Hematopoietic multipotent progenitor cell treated with erythropoietin and hydrocortisone succinate and interleukin-3 and kit ligand, for 15 days (in vitro differentiated cells): ENCODE results near the gene AKIP1.

Experiments
- DNase-seq: peaks from one replicate; pipeline ENCODE4 v3.0.0-alpha.2; 2015; ENCODE audit warnings: low spot score

Gene AKIP1

DNA sequence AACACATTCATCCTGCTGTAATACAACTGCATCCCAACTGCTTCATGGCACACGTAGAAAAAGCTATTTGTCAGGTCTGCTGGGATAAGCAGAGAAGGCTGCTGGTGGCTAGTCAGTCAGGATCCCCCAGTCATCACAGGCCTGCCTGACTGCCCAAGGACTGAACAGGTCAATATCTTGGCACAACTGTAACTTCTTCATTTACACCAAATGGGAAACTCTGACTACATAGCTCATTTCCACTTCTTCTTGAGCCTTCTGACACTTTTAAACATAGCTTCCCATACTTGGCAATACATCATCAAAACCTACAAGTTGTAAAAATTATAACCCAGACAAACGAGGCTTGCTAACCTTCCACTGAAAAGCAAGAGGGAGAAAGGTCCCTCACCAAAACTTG is 50.4 kb downstream of the AKIP1 start:
- peak; percentile 17 for DNase-seq

- DNase-seq, result peak; percentile 83
Measured at GRCh38 chr11:8962841-8963240, 51.9 kb downstream of the AKIP1 start.

DNA sequence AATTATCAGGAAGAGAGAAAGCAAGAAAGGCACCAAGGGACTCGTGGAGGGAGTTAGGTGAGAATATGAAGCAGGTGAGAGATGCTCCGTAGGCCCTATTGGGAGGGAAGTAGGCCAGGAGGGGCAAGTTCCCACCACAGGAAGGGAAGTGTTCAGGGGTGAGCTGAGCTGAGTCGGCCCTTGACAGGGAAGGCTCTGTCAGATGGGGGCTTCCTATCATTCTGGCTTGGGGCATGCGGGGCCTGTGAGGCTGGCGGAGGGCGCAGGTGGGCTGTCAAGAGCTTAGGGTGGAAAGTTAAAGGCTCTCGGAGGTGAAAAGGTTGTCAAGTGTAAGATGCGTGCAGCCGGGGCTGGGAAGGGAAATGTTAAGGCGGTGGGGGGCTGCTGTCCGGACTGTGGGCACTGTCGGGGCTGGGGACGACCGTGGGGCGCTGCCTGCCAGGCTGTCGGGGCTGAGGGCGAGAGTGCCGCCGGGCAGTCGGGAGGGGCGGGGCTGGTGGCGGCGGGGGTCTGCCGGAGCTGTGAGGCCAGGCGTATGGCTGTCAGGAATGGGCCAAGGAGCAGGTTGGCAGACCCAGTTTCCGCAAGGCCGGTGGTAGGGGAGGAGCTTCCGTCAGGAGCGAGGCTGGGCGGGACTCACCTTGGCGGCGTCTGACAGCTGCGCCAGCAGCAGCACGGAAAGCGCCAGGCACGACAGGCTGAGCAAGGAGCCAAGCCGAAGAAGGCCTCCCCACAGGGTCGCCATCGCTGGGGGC is 52.8 kb downstream of the AKIP1 start:
- peak; percentile 87 for DNase-seq

DNA sequence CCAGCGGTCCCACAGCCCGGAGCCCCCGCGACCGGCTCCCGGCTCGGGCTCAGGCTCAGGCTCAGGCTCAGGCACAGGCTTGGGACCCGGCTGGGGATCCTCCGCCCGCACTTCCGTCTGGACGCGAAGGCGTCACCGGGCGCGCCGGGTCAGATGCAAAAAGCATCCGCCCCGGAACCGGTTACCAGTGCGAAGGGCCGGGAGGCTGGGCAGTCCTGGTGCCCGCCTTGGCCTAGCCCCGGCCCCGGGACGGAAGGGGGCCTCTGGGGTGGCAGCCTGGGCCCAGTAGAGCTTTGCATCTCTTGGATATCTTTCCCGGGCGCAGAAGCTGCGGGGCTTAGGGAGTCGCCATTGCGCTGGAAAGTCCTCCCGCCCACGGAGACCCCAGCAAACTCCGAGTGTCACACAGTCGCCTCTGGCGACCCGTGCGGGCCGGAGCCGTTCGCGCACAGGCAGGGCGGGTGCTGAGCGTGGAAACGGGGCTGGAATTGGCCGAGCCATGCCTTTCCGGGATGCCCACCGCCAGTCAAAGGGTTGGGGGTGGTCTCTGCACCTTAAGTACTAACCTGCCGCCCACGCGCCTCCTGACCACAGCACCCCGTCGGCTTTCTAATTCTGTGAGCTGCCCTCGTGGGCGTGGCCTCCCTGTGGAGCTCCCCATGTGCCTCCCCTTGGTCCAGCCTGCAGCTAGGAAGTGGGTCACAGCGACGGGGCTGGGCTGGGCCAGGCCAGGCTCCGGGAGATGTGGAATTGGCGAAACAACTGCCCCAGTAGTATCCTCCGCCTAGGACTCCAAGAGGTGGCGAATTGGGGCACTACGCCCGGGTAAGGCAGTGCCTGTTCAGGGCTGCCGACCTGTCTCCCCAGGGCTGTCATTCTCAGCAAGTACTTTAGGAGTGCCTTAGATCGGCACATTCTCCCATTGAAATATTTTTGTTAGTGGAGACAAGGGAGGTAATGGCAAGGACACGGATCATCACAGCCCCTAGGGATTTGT is 53.6 kb downstream of the AKIP1 start, which contains the start of gene TMEM9B:
TSS of gene TMEM9B (minus strand) at position 119 of the 997 bp plus-strand sequence. CDS start 129 bp downstream, outside the sequence.
- DNase-seq, result peak; percentile 84

- DNase-seq, result no peak
Measured at GRCh38 chr11:8967184-8967583, 56.2 kb downstream of the AKIP1 start.
